Measurements from ENCODE around the gene C17orf107. TPM values are rescaled to one million over a fixed set of nuclear protein-coding genes. Genes with fewer than 3 reads are reported as not detected.

C17orf107 gene
- total and polyA plus RNA-seq, 2 of the 13 experiments (the other 11 are each of a cell fraction or from before 2014, with no cell fraction given), result 0.20 to 0.59 TPM

DNA sequence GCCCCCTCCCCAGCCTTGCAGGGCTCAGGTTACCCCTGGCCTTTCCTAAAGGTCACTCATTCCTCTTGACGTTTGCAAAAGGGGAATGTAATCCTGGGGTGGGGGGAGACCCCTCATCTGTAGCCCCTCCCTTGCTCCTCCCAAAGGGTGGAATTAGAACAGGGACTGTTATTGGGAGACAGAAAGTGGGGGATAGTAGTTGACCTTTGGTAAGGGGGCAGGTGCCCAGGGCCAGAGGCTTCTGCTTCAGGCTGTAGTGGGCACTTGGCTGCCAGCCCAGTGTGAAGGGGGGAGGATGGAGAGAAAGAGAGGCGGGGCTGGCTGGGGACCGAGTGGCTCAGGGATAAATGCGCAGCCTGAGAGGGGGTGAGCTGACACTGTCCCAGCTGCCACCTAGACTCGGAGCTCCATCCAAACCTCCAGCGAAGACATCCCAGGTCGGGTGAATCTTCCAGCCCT is 51.4 kb downstream of the C17orf107 start, which contains the start of gene ENO3 (continued):
- TF ChIP-seq MAFK (conservative IDR thresholded peaks at IDR 0.05 in 1 of 2, IDR thresholded peaks at IDR 0.05 in 1 of 2; ENCODE audit: low read length in 2 of 2) (no peak), ZNF747 (CRISPR knock-in tag; IDR thresholded peaks at IDR 0.05; ENCODE audit: borderline replicate concordance) (no peak), AKAP8 (CRISPR knock-in tag; IDR thresholded peaks at IDR 0.05) (peak; percentile 14; the same call in 1 of the 2 replicates), MED1 (CRISPR knock-in tag; IDR thresholded peaks at IDR 0.05) (no peak; the same call in 1 of the 2 replicates), FOXM1 (CRISPR knock-in tag; IDR thresholded peaks at IDR 0.05) (no peak), ZNF543 (CRISPR knock-in tag; IDR thresholded peaks at IDR 0.05) (no peak; the same call in 1 of the 2 replicates), ZNF446 (CRISPR knock-in tag; IDR thresholded peaks at IDR 0.05) (no peak), ZNF10 (CRISPR knock-in tag; IDR thresholded peaks at IDR 0.05; ENCODE audit: borderline replicate concordance, low read depth) (no peak), PAWR (CRISPR knock-in tag; IDR thresholded peaks at IDR 0.05; ENCODE audit: borderline replicate concordance) (no peak), SP5 (CRISPR knock-in tag; IDR thresholded peaks at IDR 0.05; ENCODE audit: borderline replicate concordance, low read depth) (peak; percentile 62; the same call in 1 of the 2 replicates), ZFYVE20 (CRISPR knock-in tag; IDR thresholded peaks at IDR 0.05; ENCODE audit: borderline replicate concordance, low read depth) (no peak), KLF13 (CRISPR knock-in tag; IDR thresholded peaks at IDR 0.05) (no peak), ZNF234 (CRISPR knock-in tag; conservative IDR thresholded peaks at IDR 0.05) (no peak), ZNF569 (CRISPR knock-in tag; IDR thresholded peaks at IDR 0.05; ENCODE audit: borderline replicate concordance) (no peak), RFXANK (CRISPR knock-in tag; IDR thresholded peaks at IDR 0.05) (no peak), ZFP82 (CRISPR knock-in tag; IDR thresholded peaks at IDR 0.05; ENCODE audit: borderline replicate concordance) (no peak)
- TF ChIP-seq, protein P1, sequence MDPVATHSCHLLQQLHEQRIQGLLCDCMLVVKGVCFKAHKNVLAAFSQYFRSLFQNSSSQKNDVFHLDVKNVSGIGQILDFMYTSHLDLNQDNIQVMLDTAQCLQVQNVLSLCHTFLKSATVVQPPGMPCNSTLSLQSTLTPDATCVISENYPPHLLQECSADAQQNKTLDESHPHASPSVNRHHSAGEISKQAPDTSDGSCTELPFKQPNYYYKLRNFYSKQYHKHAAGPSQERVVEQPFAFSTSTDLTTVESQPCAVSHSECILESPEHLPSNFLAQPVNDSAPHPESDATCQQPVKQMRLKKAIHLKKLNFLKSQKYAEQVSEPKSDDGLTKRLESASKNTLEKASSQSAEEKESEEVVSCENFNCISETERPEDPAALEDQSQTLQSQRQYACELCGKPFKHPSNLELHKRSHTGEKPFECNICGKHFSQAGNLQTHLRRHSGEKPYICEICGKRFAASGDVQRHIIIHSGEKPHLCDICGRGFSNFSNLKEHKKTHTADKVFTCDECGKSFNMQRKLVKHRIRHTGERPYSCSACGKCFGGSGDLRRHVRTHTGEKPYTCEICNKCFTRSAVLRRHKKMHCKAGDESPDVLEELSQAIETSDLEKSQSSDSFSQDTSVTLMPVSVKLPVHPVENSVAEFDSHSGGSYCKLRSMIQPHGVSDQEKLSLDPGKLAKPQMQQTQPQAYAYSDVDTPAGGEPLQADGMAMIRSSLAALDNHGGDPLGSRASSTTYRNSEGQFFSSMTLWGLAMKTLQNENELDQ (CRISPR knock-in tag; IDR thresholded peaks at IDR 0.05; ENCODE audit: borderline replicate concordance), result no peak
- TF ChIP-seq, protein P2, sequence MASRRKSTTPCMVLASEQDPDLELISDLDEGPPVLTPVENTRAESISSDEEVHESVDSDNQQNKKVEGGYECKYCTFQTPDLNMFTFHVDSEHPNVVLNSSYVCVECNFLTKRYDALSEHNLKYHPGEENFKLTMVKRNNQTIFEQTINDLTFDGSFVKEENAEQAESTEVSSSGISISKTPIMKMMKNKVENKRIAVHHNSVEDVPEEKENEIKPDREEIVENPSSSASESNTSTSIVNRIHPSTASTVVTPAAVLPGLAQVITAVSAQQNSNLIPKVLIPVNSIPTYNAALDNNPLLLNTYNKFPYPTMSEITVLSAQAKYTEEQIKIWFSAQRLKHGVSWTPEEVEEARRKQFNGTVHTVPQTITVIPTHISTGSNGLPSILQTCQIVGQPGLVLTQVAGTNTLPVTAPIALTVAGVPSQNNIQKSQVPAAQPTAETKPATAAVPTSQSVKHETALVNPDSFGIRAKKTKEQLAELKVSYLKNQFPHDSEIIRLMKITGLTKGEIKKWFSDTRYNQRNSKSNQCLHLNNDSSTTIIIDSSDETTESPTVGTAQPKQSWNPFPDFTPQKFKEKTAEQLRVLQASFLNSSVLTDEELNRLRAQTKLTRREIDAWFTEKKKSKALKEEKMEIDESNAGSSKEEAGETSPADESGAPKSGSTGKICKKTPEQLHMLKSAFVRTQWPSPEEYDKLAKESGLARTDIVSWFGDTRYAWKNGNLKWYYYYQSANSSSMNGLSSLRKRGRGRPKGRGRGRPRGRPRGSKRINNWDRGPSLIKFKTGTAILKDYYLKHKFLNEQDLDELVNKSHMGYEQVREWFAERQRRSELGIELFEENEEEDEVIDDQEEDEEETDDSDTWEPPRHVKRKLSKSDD (CRISPR knock-in tag; IDR thresholded peaks at IDR 0.05; ENCODE audit: low read depth), result no peak
- TF ChIP-seq, protein P3, sequence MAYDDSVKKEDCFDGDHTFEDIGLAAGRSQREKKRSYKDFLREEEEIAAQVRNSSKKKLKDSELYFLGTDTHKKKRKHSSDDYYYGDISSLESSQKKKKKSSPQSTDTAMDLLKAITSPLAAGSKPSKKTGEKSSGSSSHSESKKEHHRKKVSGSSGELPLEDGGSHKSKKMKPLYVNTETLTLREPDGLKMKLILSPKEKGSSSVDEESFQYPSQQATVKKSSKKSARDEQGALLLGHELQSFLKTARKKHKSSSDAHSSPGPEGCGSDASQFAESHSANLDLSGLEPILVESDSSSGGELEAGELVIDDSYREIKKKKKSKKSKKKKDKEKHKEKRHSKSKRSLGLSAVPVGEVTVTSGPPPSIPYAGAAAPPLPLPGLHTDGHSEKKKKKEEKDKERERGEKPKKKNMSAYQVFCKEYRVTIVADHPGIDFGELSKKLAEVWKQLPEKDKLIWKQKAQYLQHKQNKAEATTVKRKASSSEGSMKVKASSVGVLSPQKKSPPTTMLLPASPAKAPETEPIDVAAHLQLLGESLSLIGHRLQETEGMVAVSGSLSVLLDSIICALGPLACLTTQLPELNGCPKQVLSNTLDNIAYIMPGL (CRISPR knock-in tag; IDR thresholded peaks at IDR 0.05; ENCODE audit: borderline replicate concordance in 1 of 2, low read depth in 1 of 2), result peak in 1 of 2 experiments; percentile 25; a peak in 1 of 4 replicates
- TF ChIP-seq, protein P4, sequence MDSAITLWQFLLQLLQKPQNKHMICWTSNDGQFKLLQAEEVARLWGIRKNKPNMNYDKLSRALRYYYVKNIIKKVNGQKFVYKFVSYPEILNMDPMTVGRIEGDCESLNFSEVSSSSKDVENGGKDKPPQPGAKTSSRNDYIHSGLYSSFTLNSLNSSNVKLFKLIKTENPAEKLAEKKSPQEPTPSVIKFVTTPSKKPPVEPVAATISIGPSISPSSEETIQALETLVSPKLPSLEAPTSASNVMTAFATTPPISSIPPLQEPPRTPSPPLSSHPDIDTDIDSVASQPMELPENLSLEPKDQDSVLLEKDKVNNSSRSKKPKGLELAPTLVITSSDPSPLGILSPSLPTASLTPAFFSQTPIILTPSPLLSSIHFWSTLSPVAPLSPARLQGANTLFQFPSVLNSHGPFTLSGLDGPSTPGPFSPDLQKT (CRISPR knock-in tag; IDR thresholded peaks at IDR 0.05; ENCODE audit: borderline replicate concordance), result no peak
- TF ChIP-seq, protein P5, sequence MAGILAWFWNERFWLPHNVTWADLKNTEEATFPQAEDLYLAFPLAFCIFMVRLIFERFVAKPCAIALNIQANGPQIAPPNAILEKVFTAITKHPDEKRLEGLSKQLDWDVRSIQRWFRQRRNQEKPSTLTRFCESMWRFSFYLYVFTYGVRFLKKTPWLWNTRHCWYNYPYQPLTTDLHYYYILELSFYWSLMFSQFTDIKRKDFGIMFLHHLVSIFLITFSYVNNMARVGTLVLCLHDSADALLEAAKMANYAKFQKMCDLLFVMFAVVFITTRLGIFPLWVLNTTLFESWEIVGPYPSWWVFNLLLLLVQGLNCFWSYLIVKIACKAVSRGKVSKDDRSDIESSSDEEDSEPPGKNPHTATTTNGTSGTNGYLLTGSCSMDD (CRISPR knock-in tag; IDR thresholded peaks at IDR 0.05), result no peak

Measured in HepG2 (cell line).